ENCODE data around the gene CDC14C. TPM values are rescaled to one million over a fixed set of nuclear protein-coding genes. Genes with fewer than 3 reads are reported as not detected.

CDC14C gene
- total and polyA plus RNA-seq, 7 donors = not detected

- H3K27ac ChIP-seq = no peak overlapping the region
- peaks cover 0 to 8% (median 5%) of the 10 kb centered on the region in 4 donors for H3K4me1 ChIP-seq
- no peaks in the 10 kb centered on the region for H3K36me3 ChIP-seq
- 71 to 81% methylated on average over 3 of the region's 3 CpGs for WGBS, 2 donors
- TF ChIP-seq POLR2A (IDR thresholded peaks at IDR 0.05) (no peak), POLR2AphosphoS5 (IDR thresholded peaks at IDR 0.05) (peak in 1 of 4 donors; percentile 66)
- DNase-seq = no peak
- no peaks in the 10 kb centered on the region for H3K27me3 ChIP-seq
- peaks cover 0 to 4% (median 0%) of the 10 kb centered on the region in 4 donors for H3K9me3 ChIP-seq
- intact Hi-C loops (cut with DNase I) = no loop called here
- no peak overlapping the region for H3K4me3 ChIP-seq
Observed at GRCh38 chr7:48943279-48943990, 19.1 kb downstream of the CDC14C start.

GRCh38 chr7:48955916-48956315 is 31.6 kb downstream of the CDC14C start:
- intact Hi-C loops (cut with DNase I) = no loop called here
- Histone ChIP-seq H3K36me3 (no peaks in the 10 kb centered on the region), H3K4me1 (no peaks in the 10 kb centered on the region), H3K4me3 (no peak overlapping the region), H3K9me3 (no peaks in the 10 kb centered on the region), H3K27me3 (no peaks in the 10 kb centered on the region), H3K27ac (no peak overlapping the region)
- TF ChIP-seq POLR2AphosphoS5 (IDR thresholded peaks at IDR 0.05) (no peak), EP300 (IDR thresholded peaks at IDR 0.05) (no peak)
- no peak for DNase-seq

GRCh38 chr7:48959676-48960075 is 35.3 kb downstream of the CDC14C start:
- no peaks in the 10 kb centered on the region for H3K36me3 ChIP-seq
- TF ChIP-seq CTCF (IDR thresholded peaks at IDR 0.05) = no peak
- TF ChIP-seq EP300 (IDR thresholded peaks at IDR 0.05) = no peak
- no peak for TF ChIP-seq POLR2A (IDR thresholded peaks at IDR 0.05)
- no peak for TF ChIP-seq POLR2AphosphoS5 (IDR thresholded peaks at IDR 0.05)
- DNase-seq = no peak
- H3K9me3 ChIP-seq = no peaks in the 10 kb centered on the region
- H3K4me1 ChIP-seq = no peaks in the 10 kb centered on the region
- no peak overlapping the region for H3K4me3 ChIP-seq
- intact Hi-C loops (cut with DNase I) = no loop called here
- H3K27me3 ChIP-seq = no peaks in the 10 kb centered on the region
- H3K27ac ChIP-seq = no peak overlapping the region

GRCh38 chr7:48962821-48963505 is 38.6 kb downstream of the CDC14C start:
- no peak for DNase-seq
- Histone ChIP-seq H3K4me3 (no peak overlapping the region), H3K27ac (no peak overlapping the region), H3K36me3 (no peaks in the 10 kb centered on the region), H3K4me1 (no peaks in the 10 kb centered on the region), H3K27me3 (no peaks in the 10 kb centered on the region), H3K9me3 (no peaks in the 10 kb centered on the region)
- intact Hi-C loops (cut with DNase I) = no loop called here
- TF ChIP-seq CTCF (IDR thresholded peaks at IDR 0.05) (no peak), POLR2A (IDR thresholded peaks at IDR 0.05) (no peak), EP300 (IDR thresholded peaks at IDR 0.05) (no peak), POLR2AphosphoS5 (IDR thresholded peaks at IDR 0.05) (no peak)
- WGBS, 2 donors = 75 to 84% methylated on average over 7 of the region's 7 CpGs

- no peaks in the 10 kb centered on the region for H3K27me3 ChIP-seq
- intact Hi-C loops (cut with DNase I) = no loop called here
- H3K4me3 ChIP-seq = no peak overlapping the region
- TF ChIP-seq EP300 (IDR thresholded peaks at IDR 0.05) (no peak), POLR2AphosphoS5 (IDR thresholded peaks at IDR 0.05) (no peak), POLR2A (IDR thresholded peaks at IDR 0.05) (no peak), CTCF (IDR thresholded peaks at IDR 0.05) (no peak)
- no peaks in the 10 kb centered on the region for H3K4me1 ChIP-seq
- WGBS, 2 donors = 13 to 47% methylated on average over 3 of the region's 3 CpGs
- no peaks in the 10 kb centered on the region for H3K9me3 ChIP-seq
- no peak overlapping the region for H3K27ac ChIP-seq
- no peak for DNase-seq
- H3K36me3 ChIP-seq = no peaks in the 10 kb centered on the region
Observed at GRCh38 chr7:48964074-48964473, 39.7 kb downstream of the CDC14C start.

All from sigmoid colon (tissue), 7 donors.